ENCODE data around the gene PPFIBP2.

DNA sequence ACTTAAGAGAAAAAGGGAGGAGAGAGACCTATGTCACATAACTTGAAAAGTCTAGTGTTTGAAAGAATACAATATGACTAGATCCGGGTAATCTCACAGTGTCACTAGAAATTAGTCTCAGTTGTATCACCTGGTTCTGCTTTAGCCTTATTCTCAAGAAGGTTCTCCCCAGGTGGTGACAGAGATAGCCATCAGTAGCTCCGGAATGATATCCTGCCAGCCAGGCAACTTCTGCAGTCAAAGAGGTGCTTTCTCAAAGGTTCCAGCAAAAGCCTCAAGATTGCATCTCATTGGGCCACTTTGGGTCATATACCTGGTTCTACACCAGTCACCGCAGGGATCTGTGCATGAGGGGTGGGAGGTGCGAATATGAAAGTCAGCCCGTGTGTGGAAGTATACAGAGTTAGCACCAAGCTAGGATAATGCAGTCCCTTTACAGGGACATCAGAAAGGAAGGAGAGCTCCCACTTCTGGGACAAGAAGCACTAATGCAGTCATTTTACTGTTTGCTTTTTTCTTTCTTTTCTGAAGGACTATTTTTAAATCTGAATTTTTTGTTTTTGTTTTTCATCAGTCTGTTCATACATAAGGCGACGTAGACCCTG is 98.4 kb downstream of the PPFIBP2 start:
- TF ChIP-seq, protein P1, sequence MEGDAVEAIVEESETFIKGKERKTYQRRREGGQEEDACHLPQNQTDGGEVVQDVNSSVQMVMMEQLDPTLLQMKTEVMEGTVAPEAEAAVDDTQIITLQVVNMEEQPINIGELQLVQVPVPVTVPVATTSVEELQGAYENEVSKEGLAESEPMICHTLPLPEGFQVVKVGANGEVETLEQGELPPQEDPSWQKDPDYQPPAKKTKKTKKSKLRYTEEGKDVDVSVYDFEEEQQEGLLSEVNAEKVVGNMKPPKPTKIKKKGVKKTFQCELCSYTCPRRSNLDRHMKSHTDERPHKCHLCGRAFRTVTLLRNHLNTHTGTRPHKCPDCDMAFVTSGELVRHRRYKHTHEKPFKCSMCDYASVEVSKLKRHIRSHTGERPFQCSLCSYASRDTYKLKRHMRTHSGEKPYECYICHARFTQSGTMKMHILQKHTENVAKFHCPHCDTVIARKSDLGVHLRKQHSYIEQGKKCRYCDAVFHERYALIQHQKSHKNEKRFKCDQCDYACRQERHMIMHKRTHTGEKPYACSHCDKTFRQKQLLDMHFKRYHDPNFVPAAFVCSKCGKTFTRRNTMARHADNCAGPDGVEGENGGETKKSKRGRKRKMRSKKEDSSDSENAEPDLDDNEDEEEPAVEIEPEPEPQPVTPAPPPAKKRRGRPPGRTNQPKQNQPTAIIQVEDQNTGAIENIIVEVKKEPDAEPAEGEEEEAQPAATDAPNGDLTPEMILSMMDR (IDR thresholded peaks at IDR 0.05): no peak
- TF ChIP-seq POLR2AphosphoS5 (IDR thresholded peaks at IDR 0.05): no peak

Measured in breast epithelium (tissue), 3 donors.